CD4-positive, alpha-beta T cell (primary cell): ENCODE results near the gene BSG. TPM values are rescaled to one million over a fixed set of nuclear protein-coding genes. Genes with fewer than 3 reads are reported as not detected.
A peak's percentile ranks its signal among the peaks of the same experiment; 100 is the strongest.

Experiments used
- ATAC-seq: fragments of 200-7000 bp; cut with Tn5 transposase; one replicate; pipeline ENCODE4 v1.10.0; 2022; ENCODE audit warnings: mild to moderate bottlenecking; ENCODE audit not compliant: poor library complexity
- CTCF ChIA-PET: fragments of 350-600 bp; sonication (Branson Sonifier 250); formaldehyde crosslinking; loops from one replicate; lab custom pipeline; 2021; ENCODE audit warnings: antibody characterized with exemption, inconsistent platforms; lab: Charles Lee
- POLR2A ChIA-PET: fragments of 350-600 bp; sonication (Branson Sonifier 250); formaldehyde crosslinking; loops from one replicate; lab custom pipeline; 2021; ENCODE audit warnings: antibody characterized with exemption, inconsistent platforms; lab: Charles Lee
- DNase-seq, 14 experiments: peaks; one replicate each; pipeline ENCODE4 v3.0.0-alpha.2; 2013 to 2020; ENCODE audit warnings: mixed read lengths in 2 of 14
- H3K27ac ChIP-seq, 2 donors: one replicate each; pipeline versions ENCODE4 v1.5.1 to v1.7.0; 2013; ENCODE audit warnings: low read length in 2 of 2, low read depth in 1 of 2, mild to moderate bottlenecking in 1 of 2
- H3K27me3 ChIP-seq, 2 experiments: 1 replicate in 1 of 2; 2 replicates in 1 of 2; pipeline versions ENCODE4 v1.6.1 to v1.7.0; 2013; ENCODE audit warnings: low read length in 2 of 2, control low read depth in 1 of 2, mild to moderate bottlenecking in 1 of 2, moderate library complexity in 1 of 2; ENCODE audit not compliant: insufficient read depth in 2 of 2, control insufficient read depth in 1 of 2
- H3K36me3 ChIP-seq: one replicate; pipeline ENCODE4 v1.6.1; 2013; ENCODE audit warnings: low read length, control low read depth; ENCODE audit not compliant: insufficient read depth
- H3K4me1 ChIP-seq: one replicate; pipeline ENCODE4 v1.6.1; 2013; ENCODE audit warnings: low read length, control low read depth; ENCODE audit not compliant: insufficient read depth
- H3K4me3 ChIP-seq: one replicate; pipeline ENCODE4 v1.5.1; 2013; ENCODE audit warnings: mild to moderate bottlenecking, low read length, moderate library complexity
- H3K9me3 ChIP-seq, 2 experiments: 1 replicate in 1 of 2; 2 replicates in 1 of 2; pipeline versions ENCODE4 v1.6.1 to v1.7.0; 2013; ENCODE audit warnings: low read length in 2 of 2, mild to moderate bottlenecking in 2 of 2, control low read depth in 1 of 2, moderate library complexity in 1 of 2; ENCODE audit not compliant: control insufficient read depth in 1 of 2, insufficient read depth in 1 of 2
- H3K27ac Mint-ChIP-seq: one replicate; pipeline ENCODE4 v1.8.0; 2020; ENCODE audit warnings: mixed read lengths
- H3K27me3 Mint-ChIP-seq: one replicate; pipeline ENCODE4 v1.8.0; 2021; ENCODE audit warnings: mixed read lengths
- H3K36me3 Mint-ChIP-seq: one replicate; pipeline ENCODE4 v1.8.0; 2021; ENCODE audit warnings: low read depth, mixed read lengths
- H3K4me1 Mint-ChIP-seq: one replicate; pipeline ENCODE4 v1.8.0; 2021; ENCODE audit warnings: low read depth, mixed read lengths
- H3K4me3 Mint-ChIP-seq: one replicate; pipeline ENCODE4 v1.8.0; 2020; ENCODE audit warnings: mild to moderate bottlenecking, mixed read lengths
- H3K9me3 Mint-ChIP-seq: one replicate; pipeline ENCODE4 v1.8.0; 2020; ENCODE audit warnings: mixed read lengths
- CTCF ChIP-seq: fragments of 200-600 bp; IDR thresholded peaks from one replicate; pipeline ENCODE4 v1.8.0; 2022; ENCODE audit warnings: antibody characterized with exemption, mild to moderate bottlenecking
- intact Hi-C, 2 experiments: fragments of 100-400 bp; cut with DNase I in 1 of 2; cut with micrococcal nuclease in 1 of 2; formaldehyde crosslinking; loops; one replicate each; pipeline versions ENCODE4 v1.15.1 to v1.9.0; 2023 to 2025; cut with DNase I, micrococcal nuclease
- polyA plus RNA-seq, 2 donors: library from polyadenylated mRNA; unstranded; fragments of 120-200 nt; gene quantifications; one replicate each; pipeline ENCODE4 v1.2.1, GENCODE V29; 2013
- total RNA-seq, 174 experiments: library from RNA in 2 of 174; stranded (reverse) in 2 of 174; gene quantifications; one replicate each; pipeline ENCODE4 v1.2.3 and lab custom pipeline; 2021 to 2026

BSG gene
- 10 to 100 TPM; 68.7 to 71.6 TPM for total RNA-seq
- 155 TPM for polyA plus RNA-seq (2013, experiment 1 of 2)
- polyA plus RNA-seq (2013, experiment 2 of 2), result 146 TPM
- total RNA-seq (lab: John Stamatoyannopoulos, UW), result 57.2 to 206 (median 94.2) reads per million in 172 experiments

- H3K36me3 Mint-ChIP-seq, result peaks cover 14% of the 10 kb centered on the region
- no peaks in the 10 kb centered on the region for H3K27me3 ChIP-seq
- no peak for TF ChIP-seq CTCF
- peak; percentile 83 for ATAC-seq
- intact Hi-C loops, result loop anchor here (1.0 to 5.0 kb wide), 9 partner anchors 41 to 835 kb away; partner anchors contain the start of genes RNF126 (in 2 of the 2), TPGS1 (in 2 of the 2), CDC34 (in 1 of the 2) and DAZAP1 (in 1 of the 2)
- POLR2A ChIA-PET, result interaction anchor here (0.7 to 2.2 kb wide), 4 partner anchors 12 to 66 kb away, joined by 4 to 15 read pairs (median 8); partner anchors contain the start of gene CDC34
- peak; percentile 97 to 100 (median 98) for DNase-seq
- peak within 1 kb of the TSS; percentile 99 for H3K4me3 Mint-ChIP-seq
- H3K4me1 ChIP-seq, result peaks cover 60% of the 10 kb centered on the region
- H3K9me3 Mint-ChIP-seq, result no peaks in the 10 kb centered on the region
- peaks cover 40% of the 10 kb centered on the region for H3K4me1 Mint-ChIP-seq
- peak within 1 kb of the TSS; percentile 94 for H3K4me3 ChIP-seq
- H3K27me3 Mint-ChIP-seq, result no peaks in the 10 kb centered on the region
- H3K36me3 ChIP-seq, result no peaks in the 10 kb centered on the region
- CTCF ChIA-PET, result interaction anchor here (0.9 to 2.2 kb wide), 3 partner anchors 12 to 61 kb away, joined by 4 to 14 read pairs (median 5); no protein-coding TSS in a partner anchor
- H3K27ac Mint-ChIP-seq, result peak within 1 kb of the TSS; percentile 95
- peak within 1 kb of the TSS; percentile 69 to 87 for H3K27ac ChIP-seq
- no peaks in the 10 kb centered on the region for H3K9me3 ChIP-seq
These were observed at the start of gene BSG for GRCh38 chr19:572140-572742. TSS of gene BSG (plus strand) at chr19:572596. CDS start at chr19:572635, 39 bp downstream.

GRCh38 chr19:522726-523125 lies 49.7 kb upstream of the BSG start:
- Histone ChIP-seq H3K27ac (no peak overlapping the region), H3K4me3 (no peak overlapping the region), H3K4me1 (peaks cover 17% of the 10 kb centered on the region), H3K36me3 (no peaks in the 10 kb centered on the region), H3K9me3 (no peaks in the 10 kb centered on the region), H3K27me3 (peaks cover 0 to 5% of the 10 kb centered on the region in 2 experiments)
- ChIA-PET CTCF (interaction anchor here (3.5 kb wide), 1 partner anchor 12 kb away, joined by 17 read pairs; no protein-coding TSS in a partner anchor), POLR2A (interaction anchor here (4.3 kb wide), 1 partner anchor 12 kb away, joined by 35 read pairs; no protein-coding TSS in a partner anchor)
- TF ChIP-seq CTCF, result no peak
- intact Hi-C loops, result no loop called here
- H3K27me3 Mint-ChIP-seq, result no peaks in the 10 kb centered on the region
- H3K27ac Mint-ChIP-seq, result no peak overlapping the region
- no peaks in the 10 kb centered on the region for H3K9me3 Mint-ChIP-seq
- DNase-seq (no peak), ATAC-seq (no peak)
- H3K4me1 Mint-ChIP-seq, result peaks cover 4% of the 10 kb centered on the region
- H3K4me3 Mint-ChIP-seq, result no peak overlapping the region
- H3K36me3 Mint-ChIP-seq, result no peaks in the 10 kb centered on the region

GRCh38 chr19:524062-524674 lies 48.2 kb upstream of the BSG start:
- ChIA-PET CTCF (interaction anchor here (2.2 kb wide), 1 partner anchor 14 kb away, joined by 6 read pairs; no protein-coding TSS in a partner anchor), POLR2A (no interaction called here)
- Mint-ChIP-seq H3K4me1 (peaks cover 4% of the 10 kb centered on the region), H3K36me3 (no peaks in the 10 kb centered on the region), H3K9me3 (no peaks in the 10 kb centered on the region), H3K4me3 (no peak overlapping the region), H3K27me3 (no peaks in the 10 kb centered on the region), H3K27ac (no peak overlapping the region)
- peaks cover 0 to 5% of the 10 kb centered on the region in 2 experiments for H3K27me3 ChIP-seq
- ATAC-seq (peak; percentile 34), DNase-seq (no peak)
- peaks cover 11% of the 10 kb centered on the region for H3K4me1 ChIP-seq
- no peaks in the 10 kb centered on the region for H3K36me3 ChIP-seq
- no peak for TF ChIP-seq CTCF
- H3K9me3 ChIP-seq, result peaks cover 0 to 5% of the 10 kb centered on the region in 2 experiments
- intact Hi-C loops, result no loop called here
- H3K4me3 ChIP-seq, result no peak overlapping the region
- no peak overlapping the region for H3K27ac ChIP-seq
